ENCODE data around the gene RARA.

The RARA gene

GRCh38 chr17:40316571-40317344, 7.8 kb downstream of the RARA start:
- TF ChIP-seq CTCF (conservative IDR thresholded peaks at IDR 0.05; ENCODE audit: low read depth, low read length), result no peak
- H3K4me3 ChIP-seq (ENCODE audit: low read length), result peak overlapping the region; percentile 19
- no peak for DNase-seq (ENCODE audit: low read depth)

DNA sequence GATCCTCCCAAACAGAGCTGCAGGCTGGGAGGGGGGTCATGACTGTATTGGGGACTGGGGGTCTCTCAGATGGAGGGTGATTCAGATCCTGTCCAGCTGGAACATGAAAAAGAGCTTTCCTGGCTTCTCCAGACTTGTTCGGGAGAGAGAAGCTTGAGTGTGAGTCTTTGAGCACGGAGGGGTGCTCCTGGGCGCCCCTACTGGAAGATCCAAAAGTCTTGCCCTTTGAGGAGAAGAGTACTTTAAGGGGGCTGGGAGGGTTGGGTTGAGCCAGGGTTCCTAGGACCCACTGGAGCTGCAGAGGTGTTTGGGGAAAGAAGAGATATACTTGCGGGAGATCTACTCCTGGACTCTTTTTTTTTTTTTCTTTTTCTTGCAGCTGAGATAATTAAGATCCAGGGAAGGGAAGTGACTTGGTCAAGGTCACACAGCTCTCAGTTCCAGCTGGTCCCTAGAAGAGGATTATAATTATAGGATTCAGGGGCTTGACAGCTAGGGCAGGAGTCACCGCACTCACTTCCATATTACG, 8.4 kb downstream of the RARA start:
- peak; percentile 70 for TF ChIP-seq CTCF (conservative IDR thresholded peaks at IDR 0.05; ENCODE audit: low read depth, low read length)
- no peak for DNase-seq (ENCODE audit: low read depth)
- H3K4me3 ChIP-seq (ENCODE audit: low read length), result peak overlapping the region; percentile 57

DNA sequence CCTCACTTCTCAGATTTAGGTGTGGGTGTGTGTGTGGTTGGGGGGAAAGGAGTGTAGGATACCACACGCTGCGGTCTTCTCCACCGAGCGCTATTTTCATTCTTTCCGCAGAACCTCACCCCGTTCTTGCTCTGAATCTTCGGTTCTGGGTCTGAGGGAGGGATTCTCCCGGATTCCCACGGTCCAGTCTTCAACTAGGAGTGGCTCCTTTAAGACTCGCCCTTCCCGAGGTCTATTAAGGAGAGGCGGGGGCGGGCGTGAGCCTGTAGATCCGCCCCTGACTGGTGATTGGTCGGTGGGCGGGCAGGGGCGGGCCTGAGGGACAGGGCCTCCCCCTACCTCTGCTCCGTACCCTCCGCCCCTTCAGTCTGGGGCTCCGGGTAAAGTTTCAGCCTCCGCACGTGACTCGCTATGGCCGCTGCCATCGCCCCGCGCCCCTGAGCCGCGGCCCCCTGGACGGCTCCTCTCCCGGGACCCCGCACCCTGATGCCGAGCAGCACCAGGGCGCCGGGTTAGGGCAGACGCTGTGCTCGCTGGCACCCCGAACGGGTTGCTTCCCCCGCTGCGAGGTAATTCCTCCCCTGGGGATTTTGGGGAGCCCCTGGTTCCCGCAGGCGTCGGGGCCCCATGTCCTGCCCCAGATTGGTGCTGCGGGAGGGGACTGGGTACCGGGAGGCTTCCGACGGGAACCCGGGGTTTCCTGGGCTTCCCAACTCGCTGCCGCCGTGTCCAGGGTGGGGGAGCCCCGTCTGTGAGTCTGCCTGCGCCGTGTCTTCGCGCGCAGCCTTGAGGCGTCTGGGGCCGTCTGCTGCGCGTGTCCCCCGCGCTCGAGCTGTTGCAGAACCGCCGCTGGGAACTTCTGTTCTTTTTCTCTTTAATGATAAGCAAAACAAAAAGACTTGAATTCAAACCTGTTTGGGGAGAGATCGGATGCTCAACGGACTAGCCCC, 9.2 kb downstream of the RARA start:
- peak; percentile 88 for DNase-seq (ENCODE audit: low read depth)
- TF ChIP-seq CTCF (conservative IDR thresholded peaks at IDR 0.05; ENCODE audit: low read depth, low read length), result no peak
- peak overlapping the region; percentile 87 for H3K4me3 ChIP-seq (ENCODE audit: low read length)

DNA sequence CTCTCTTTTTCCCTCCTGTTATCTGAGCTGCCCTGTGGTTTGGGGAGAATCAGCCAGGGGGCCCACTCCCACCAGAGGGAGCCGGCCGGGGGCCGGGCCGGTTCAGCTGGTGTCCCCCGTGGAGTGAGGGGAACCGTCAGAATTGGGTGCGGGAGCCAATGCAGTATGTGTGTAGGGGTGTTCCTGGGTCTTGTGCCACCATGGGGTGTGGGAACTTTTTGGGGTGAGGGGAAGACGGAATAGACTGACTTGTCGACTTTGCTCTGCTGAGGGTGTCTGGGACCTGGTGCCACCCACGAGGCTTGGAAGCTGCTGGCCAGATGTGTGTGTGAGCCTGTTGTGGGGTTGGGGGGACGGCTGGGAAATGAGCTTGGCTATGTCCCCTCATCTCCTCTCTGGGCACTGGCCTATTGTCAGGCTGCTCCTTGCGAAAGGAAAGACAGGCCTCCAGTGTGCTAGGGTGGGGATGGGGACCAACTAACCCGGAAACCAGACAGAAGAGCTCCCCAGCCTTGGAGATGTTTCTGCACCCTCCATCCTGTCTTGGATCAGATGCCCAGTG, 9.9 kb downstream of the RARA start:
- TF ChIP-seq CTCF (conservative IDR thresholded peaks at IDR 0.05; ENCODE audit: low read depth, low read length), result peak; percentile 41
- no peak for DNase-seq (ENCODE audit: low read depth)

GRCh38 chr17:40319651-40320540, 10.9 kb downstream of the RARA start:
- no peak for DNase-seq (ENCODE audit: low read depth)
- TF ChIP-seq CTCF (conservative IDR thresholded peaks at IDR 0.05; ENCODE audit: low read depth, low read length), result no peak
- peak overlapping the region; percentile 87 for H3K4me3 ChIP-seq (ENCODE audit: low read length)

More for the DNA sequence above, 9.9 kb downstream of the RARA start:
- H3K4me3 ChIP-seq (ENCODE audit: low read length), result peak overlapping the region; percentile 87
